NCI-H128 (cell line): ENCODE measurements around the gene LAPTM4A.

Experiments
- DNase-seq: peaks from one replicate; lab custom pipeline; 2025; ENCODE audit not compliant: unreplicated experiment; lab: John Stamatoyannopoulos, UW

LAPTM4A gene

DNA sequence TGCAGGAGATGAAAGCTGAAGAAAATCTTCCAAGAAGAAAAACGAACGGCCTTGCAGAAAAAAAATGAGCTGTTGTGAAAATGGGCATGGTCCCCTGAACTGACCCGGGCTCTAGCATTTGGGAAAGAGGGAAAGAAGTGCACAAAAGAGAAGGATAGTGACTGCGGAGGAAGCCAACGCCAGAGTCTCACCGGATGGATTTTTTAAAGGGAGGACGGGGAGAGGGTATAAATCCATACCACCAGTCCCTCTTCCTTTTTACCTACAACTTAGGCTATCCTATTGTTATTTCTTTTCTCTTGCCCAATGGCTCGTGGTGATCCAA, 62.1 kb downstream of the LAPTM4A start:
- DNase-seq: no peak

- DNase-seq: no peak
Measured at GRCh38 chr2:19988600-19988999, 62.8 kb downstream of the LAPTM4A start.

DNA sequence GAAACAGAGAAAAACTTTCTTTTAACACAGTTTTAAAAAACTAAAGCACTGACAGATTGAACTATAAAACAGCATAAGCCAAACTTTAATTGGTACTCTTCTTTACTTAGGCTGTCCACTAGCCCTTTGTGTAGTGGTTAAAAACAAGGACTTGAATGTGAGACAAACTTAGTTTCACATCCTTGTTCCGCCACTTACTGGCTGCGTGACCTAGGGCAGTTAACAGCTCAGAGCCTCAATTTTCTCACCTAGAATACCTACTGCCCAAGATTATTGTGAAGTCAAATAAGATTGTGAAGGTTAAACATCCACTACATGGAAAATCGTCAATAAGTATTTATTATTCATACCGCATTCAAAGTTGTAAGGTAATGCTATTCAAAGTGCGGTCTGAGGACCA, 63.5 kb downstream of the LAPTM4A start:
- no peak for DNase-seq
